AG09309 (cell line): ENCODE data around the gene RFX4.

Source experiments
- DNase-seq: peaks from one replicate; pipeline ENCODE4 v3.0.0-alpha.2; 2010; ENCODE audit warnings: low read depth
- H3K4me3 ChIP-seq: 2 replicates; pipeline ENCODE4 v1.5.1; 2011; ENCODE audit warnings: mild to moderate bottlenecking, low read depth, low read length, moderate library complexity; ENCODE audit not compliant: control insufficient read depth
- TF ChIP-seq, protein P1 (sequence below): IDR thresholded peaks from 2 replicates; pipeline ENCODE4 v1.5.1; 2011; ENCODE audit warnings: mild to moderate bottlenecking, low read depth, low read length, inconsistent platforms; ENCODE audit not compliant: insufficient read depth, control insufficient read depth; ENCODE audit errors: missing control alignments

Gene RFX4

DNA sequence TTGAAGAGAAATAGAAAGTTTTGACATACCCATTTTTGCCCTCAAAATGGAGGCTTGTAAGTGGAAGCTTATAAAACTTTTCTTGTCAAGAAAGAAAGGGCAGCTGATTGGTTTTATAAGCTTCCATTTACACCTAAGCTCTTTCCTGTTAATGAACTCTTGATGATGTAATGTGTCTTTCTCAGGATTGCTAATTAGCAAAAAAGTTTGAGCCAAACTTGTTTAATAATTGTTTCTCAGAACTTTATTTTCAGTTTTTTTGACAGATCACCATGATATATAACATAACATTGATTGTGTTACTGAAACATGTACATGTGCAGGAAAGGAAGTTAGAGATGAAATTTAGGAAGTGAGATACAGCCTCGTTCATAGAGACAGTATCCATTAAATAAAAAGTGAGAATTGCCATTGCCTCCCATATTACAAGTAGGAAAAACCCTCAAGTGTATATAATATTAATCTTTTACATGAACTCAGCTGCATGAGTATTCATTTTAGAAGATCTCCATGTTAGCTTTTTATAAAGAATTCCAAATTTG is 218.4 kb downstream of the RFX4 start:
- no peak for DNase-seq
- H3K4me3 ChIP-seq: no peak overlapping the region
- TF ChIP-seq, protein P1, sequence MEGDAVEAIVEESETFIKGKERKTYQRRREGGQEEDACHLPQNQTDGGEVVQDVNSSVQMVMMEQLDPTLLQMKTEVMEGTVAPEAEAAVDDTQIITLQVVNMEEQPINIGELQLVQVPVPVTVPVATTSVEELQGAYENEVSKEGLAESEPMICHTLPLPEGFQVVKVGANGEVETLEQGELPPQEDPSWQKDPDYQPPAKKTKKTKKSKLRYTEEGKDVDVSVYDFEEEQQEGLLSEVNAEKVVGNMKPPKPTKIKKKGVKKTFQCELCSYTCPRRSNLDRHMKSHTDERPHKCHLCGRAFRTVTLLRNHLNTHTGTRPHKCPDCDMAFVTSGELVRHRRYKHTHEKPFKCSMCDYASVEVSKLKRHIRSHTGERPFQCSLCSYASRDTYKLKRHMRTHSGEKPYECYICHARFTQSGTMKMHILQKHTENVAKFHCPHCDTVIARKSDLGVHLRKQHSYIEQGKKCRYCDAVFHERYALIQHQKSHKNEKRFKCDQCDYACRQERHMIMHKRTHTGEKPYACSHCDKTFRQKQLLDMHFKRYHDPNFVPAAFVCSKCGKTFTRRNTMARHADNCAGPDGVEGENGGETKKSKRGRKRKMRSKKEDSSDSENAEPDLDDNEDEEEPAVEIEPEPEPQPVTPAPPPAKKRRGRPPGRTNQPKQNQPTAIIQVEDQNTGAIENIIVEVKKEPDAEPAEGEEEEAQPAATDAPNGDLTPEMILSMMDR: no peak

- H3K4me3 ChIP-seq: no peak overlapping the region
- DNase-seq: no peak
- TF ChIP-seq, protein P1: no peak
These were observed 219.2 kb downstream of the RFX4 start for GRCh38 chr12:106801830-106802533.

- DNase-seq: no peak
- H3K4me3 ChIP-seq: no peak overlapping the region
- TF ChIP-seq, protein P1: no peak
These were observed 221.9 kb downstream of the RFX4 start for GRCh38 chr12:106804668-106805067.
